ENCODE measurements around the gene SNORC. TPM values are rescaled to one million over a fixed set of nuclear protein-coding genes. Genes with fewer than 3 reads are reported as not detected.

SNORC gene
- total and polyA plus RNA-seq, 2 of the 13 experiments (the other 11 are each of a cell fraction or from before 2014, with no cell fraction given): 59.1 to 86.1 TPM

- peak; percentile 55 for TF ChIP-seq POLR2G (IDR thresholded peaks at IDR 0.05; ENCODE audit: low read depth, low read length)
- no peak for TF ChIP-seq ZNF441 (CRISPR knock-in tag; IDR thresholded peaks at IDR 0.05; ENCODE audit: borderline replicate concordance)
- no peak for TF ChIP-seq MAZ (IDR thresholded peaks at IDR 0.05; ENCODE audit: borderline replicate concordance, low read depth, low read length)
- TF ChIP-seq MAZ (CRISPR knock-in tag; IDR thresholded peaks at IDR 0.05; ENCODE audit: low read depth): peak; percentile 9; the same call in 1 of the 2 replicates
- no peak for TF ChIP-seq TCF7L2 (IDR thresholded peaks at IDR 0.05; ENCODE audit: low read depth, low read length)
- TF ChIP-seq THAP11 (CRISPR knock-in tag; IDR thresholded peaks at IDR 0.05): no peak
- TF ChIP-seq RAD21 (CRISPR knock-in tag; IDR thresholded peaks at IDR 0.05): no peak
- peak; percentile 52; the same call in 1 of the 2 replicates for TF ChIP-seq ZNF501 (CRISPR knock-in tag; IDR thresholded peaks at IDR 0.05)
- 0 out of 2 replicates have a peak, but pooled peaks have one; percentile 3 for TF ChIP-seq ZNF768 (CRISPR knock-in tag; IDR thresholded peaks at IDR 0.05)
- TF ChIP-seq ZBED4 (CRISPR knock-in tag; IDR thresholded peaks at IDR 0.05; ENCODE audit: borderline replicate concordance): no peak
- TF ChIP-seq ISX (CRISPR knock-in tag; conservative IDR thresholded peaks at IDR 0.05): no peak
- 0 out of 2 replicates have a peak, but pooled peaks have one; percentile 52 for TF ChIP-seq ZMYM4 (CRISPR knock-in tag; IDR thresholded peaks at IDR 0.05)
- peak; percentile 21; the same call in 1 of the 2 replicates for TF ChIP-seq HOXA3 (CRISPR knock-in tag; IDR thresholded peaks at IDR 0.05)
- peak in 1 of 2 experiments; percentile 73; a peak in 1 of 4 replicates for TF ChIP-seq EP300 (IDR thresholded peaks at IDR 0.05; ENCODE audit: low read depth in 2 of 2, low read length in 2 of 2)
- no peak for TF ChIP-seq EP300 (CRISPR knock-in tag; IDR thresholded peaks at IDR 0.05; ENCODE audit: borderline replicate concordance)
- TF ChIP-seq ZNF790 (CRISPR knock-in tag; IDR thresholded peaks at IDR 0.05; ENCODE audit: borderline replicate concordance): no peak
- TF ChIP-seq KDM6A (CRISPR knock-in tag; IDR thresholded peaks at IDR 0.05; ENCODE audit: low read depth): no peak
- TF ChIP-seq GLMP (CRISPR knock-in tag; IDR thresholded peaks at IDR 0.05; ENCODE audit: borderline replicate concordance): no peak
- no peak; the same call in 1 of the 2 replicates for TF ChIP-seq ZNF761 (CRISPR knock-in tag; conservative IDR thresholded peaks at IDR 0.05)
- TF ChIP-seq ZNF574 (CRISPR knock-in tag; IDR thresholded peaks at IDR 0.05): no peak; the same call in 1 of the 2 replicates
- TF ChIP-seq SALL1 (CRISPR knock-in tag; IDR thresholded peaks at IDR 0.05): 0 out of 2 replicates have a peak, but pooled peaks have one; percentile 12
- TF ChIP-seq ZC3H4 (CRISPR knock-in tag; IDR thresholded peaks at IDR 0.05; ENCODE audit: borderline replicate concordance): no peak
Measured at GRCh38 chr2:232873909-232874641, 4.0 kb downstream of the SNORC start (continued).
